K562 (cell line): ENCODE measurements around the gene CD164L2. TPM values are rescaled to one million over a fixed set of nuclear protein-coding genes. Genes with fewer than 3 reads are reported as not detected.

Source experiments
- BHLHE40 ChIP-seq: IDR thresholded peaks from 2 replicates; pipeline ENCODE4 v1.6.1; 2011; ENCODE audit warnings: low read length, improper control_type of control experiment
- CHD7 ChIP-seq: fragments of 200-600 bp; sonication (generic); IDR thresholded peaks from one replicate; pipeline ENCODE4 v1.6.1; 2012; ENCODE audit warnings: mild to moderate bottlenecking, low read depth, low read length, inconsistent platforms
- CREBBP ChIP-seq: IDR thresholded peaks from one replicate; pipeline ENCODE4 v1.6.1; 2012; ENCODE audit warnings: low read depth, mild to moderate bottlenecking, control low read depth, inconsistent platforms, low read length
- FOS ChIP-seq: IDR thresholded peaks from 3 replicates; pipeline ENCODE4 v1.6.1; 2011; ENCODE audit not compliant: insufficient read length; ENCODE audit errors: extremely low read depth
- NFYB ChIP-seq: IDR thresholded peaks from 2 replicates; pipeline ENCODE4 v1.6.1; 2011; ENCODE audit warnings: mild to moderate bottlenecking, moderate library complexity; ENCODE audit not compliant: insufficient read length; ENCODE audit errors: extremely low read depth
- POLR2AphosphoS2 ChIP-seq: IDR thresholded peaks from 2 replicates; pipeline ENCODE4 v1.6.1; 2012; ENCODE audit warnings: low read length, improper control_type of control experiment
- SIRT6 ChIP-seq: IDR thresholded peaks from one replicate; pipeline ENCODE4 v1.6.1; 2012; ENCODE audit warnings: low read depth, mild to moderate bottlenecking, control low read depth, inconsistent platforms, low read length, moderate library complexity
- SMAD1 ChIP-seq: fragments of 150-350 bp; IDR thresholded peaks from 2 replicates; pipeline ENCODE4 v1.6.1; 2014; ENCODE audit warnings: low read length, low read depth; ENCODE audit not compliant: partially characterized antibody
- SUPT5H ChIP-seq: fragments of 450-650 bp; IDR thresholded peaks from 2 replicates; pipeline ENCODE4 v1.6.1; 2016
- ZC3H8 ChIP-seq: fragments of 450-650 bp; IDR thresholded peaks from 2 replicates; pipeline ENCODE4 v1.6.1; 2017
- ZNF174 ChIP-seq: fragments of 250-450 bp; sonication (Bioruptor Pico); IDR thresholded peaks from 2 replicates; pipeline ENCODE4 v1.4.0; 2020; ENCODE audit warnings: mild to moderate bottlenecking
- ZNF740 ChIP-seq, 3 experiments: fragments of 200-800 bp in 1 of 3; sonication (Bioruptor generic) in 1 of 3; sonication (generic) in 1 of 3; formaldehyde crosslinking in 1 of 3; IDR thresholded peaks; 2 replicates each; pipeline versions ENCODE4 v1.6.1 to v1.8.0; 2016 to 2022; ENCODE audit warnings: mild to moderate bottlenecking in 2 of 3, missing compliant biosample characterization in 2 of 3, missing genetic modification characterization in 2 of 3, missing genetic modification reagents in 1 of 3
- polyA plus RNA-seq, 8 experiments: library from polyadenylated mRNA; depleted of rRNA in 4 of 8; stranded (reverse) in 5 of 8; unstranded in 3 of 8; fragments of >200 nt; fragmentation: Nextera tagmentation in 2 of 8; fragmentation: Illumina TruSeq in 1 of 8; extraction: Ambion mirVana in 2 of 8; extraction: Trizol in 1 of 8; gene quantifications; 2 replicates each; pipeline versions ENCODE4 v1.2.1 to v1.2.3, GENCODE V29; 2011 to 2014; ENCODE audit warnings: inconsistent platforms in 1 of 8, missing spikeins in 1 of 8
- total RNA-seq, 7 experiments: library from RNA; depleted of rRNA in 6 of 7; stranded (reverse); fragments of >200 nt in 6 of 7; fragmentation: Illumina TruSeq in 2 of 7; extraction: Trizol in 2 of 7; gene quantifications; 2 replicates each; pipeline versions ENCODE4 v1.2.1 to v1.2.3, GENCODE V29; 2011 to 2021; ENCODE audit warnings: low replicate concordance in 1 of 7

The CD164L2 gene
- total and polyA plus RNA-seq, 9 of the 15 experiments (the other 6 are each of a cell fraction or from before 2014, with no cell fraction given), result 0.08 to 0.92 (median 0.38) TPM; not detected in 1

- no peak for TF ChIP-seq CHD7
- no peak for TF ChIP-seq BHLHE40
- no peak for TF ChIP-seq ZNF740 (CRISPR knock-in tag; IDR thresholded peaks at IDR 0.05)
- TF ChIP-seq ZNF740 (tag; IDR thresholded peaks at IDR 0.05), result no peak
- no peak for TF ChIP-seq FOS
- no peak for TF ChIP-seq CREBBP
- TF ChIP-seq SIRT6, result no peak
- no peak for TF ChIP-seq ZC3H8
- TF ChIP-seq ZNF174, result no peak
- TF ChIP-seq SUPT5H, result no peak
- no peak for TF ChIP-seq NFYB
- no peak for TF ChIP-seq SMAD1
- TF ChIP-seq POLR2AphosphoS2, result no peak
Measured at GRCh38 chr1:27332536-27333281, 50.4 kb downstream of the CD164L2 start (continued).
